Left ventricle myocardium superior (tissue), 1 donor: Measurements from ENCODE around the gene USP17L26. TPM values are rescaled to one million over a fixed set of nuclear protein-coding genes. Genes with fewer than 3 reads are reported as not detected.
"Not testable (repeated sequence)": the region's sequence is repeated elsewhere in the genome, so short reads cannot be mapped to it uniquely, and the experiment has no call there.

ENCODE experiments used
- ATAC-seq: fragments of 200-7000 bp; cut with Tn5 transposase; one replicate; pipeline ENCODE4 v1.9.1; 2020; ENCODE audit warnings: mild to moderate bottlenecking, moderate library complexity
- DNase-seq: peaks from one replicate; pipeline ENCODE4 v3.0.0-alpha.2; 2020
- intact Hi-C: fragments of 100-400 bp; cut with micrococcal nuclease; formaldehyde crosslinking; loops from one replicate; pipeline ENCODE4 v1.11.0; 2022
- long read RNA-seq: library from polyadenylated mRNA; unstranded; transcript quantifications from one replicate; pipeline ENCODE4 v2.0.0, GENCODE V29; 2021
- total RNA-seq: library from RNA; stranded (reverse); fragmentation: NEBNext Ultra II Directional; extraction: Animal tissue kit (Norgen Biotek cat#: 25700); gene quantifications from one replicate; pipeline ENCODE4 v1.2.1, GENCODE V29; 2021
- donor health status: DM: no; HTN: yes; CAD: no; lungs with severe emphysema.

The USP17L26 gene, protein sequence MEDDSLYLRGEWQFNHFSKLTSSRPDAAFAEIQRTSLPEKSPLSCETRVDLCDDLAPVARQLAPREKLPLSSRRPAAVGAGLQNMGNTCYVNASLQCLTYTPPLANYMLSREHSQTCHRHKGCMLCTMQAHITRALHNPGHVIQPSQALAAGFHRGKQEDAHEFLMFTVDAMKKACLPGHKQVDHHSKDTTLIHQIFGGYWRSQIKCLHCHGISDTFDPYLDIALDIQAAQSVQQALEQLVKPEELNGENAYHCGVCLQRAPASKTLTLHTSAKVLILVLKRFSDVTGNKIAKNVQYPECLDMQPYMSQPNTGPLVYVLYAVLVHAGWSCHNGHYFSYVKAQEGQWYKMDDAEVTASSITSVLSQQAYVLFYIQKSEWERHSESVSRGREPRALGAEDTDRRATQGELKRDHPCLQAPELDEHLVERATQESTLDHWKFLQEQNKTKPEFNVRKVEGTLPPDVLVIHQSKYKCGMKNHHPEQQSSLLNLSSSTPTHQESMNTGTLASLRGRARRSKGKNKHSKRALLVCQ
- total RNA-seq, result not detected
- long read RNA-seq, result 0 reads

DNA sequence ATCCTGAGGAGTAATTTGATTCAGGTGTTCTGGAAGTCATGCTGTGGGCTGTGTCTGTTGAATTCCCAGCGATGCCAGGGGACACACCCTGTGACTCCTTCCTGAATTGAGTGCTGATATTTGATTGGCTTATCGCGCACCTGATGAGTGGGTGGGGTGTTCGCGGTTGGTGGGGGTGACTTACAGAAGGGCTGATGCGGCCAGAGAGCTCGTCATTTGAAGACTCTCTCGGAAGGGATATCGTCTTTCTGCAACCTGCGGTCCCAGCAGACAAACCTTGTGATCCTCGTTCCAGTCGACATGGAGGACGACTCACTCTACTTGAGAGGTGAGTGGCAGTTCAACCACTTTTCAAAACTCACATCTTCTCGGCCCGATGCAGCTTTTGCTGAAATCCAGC lies at the start of gene USP17L26:
USP17L26 (plus strand) TSS at position 301 of the 400 bp plus-strand sequence; CDS start at position 301, 0 bp downstream.
- ATAC-seq, DNase-seq, intact Hi-C loops: not testable (repeated sequence)

DNA sequence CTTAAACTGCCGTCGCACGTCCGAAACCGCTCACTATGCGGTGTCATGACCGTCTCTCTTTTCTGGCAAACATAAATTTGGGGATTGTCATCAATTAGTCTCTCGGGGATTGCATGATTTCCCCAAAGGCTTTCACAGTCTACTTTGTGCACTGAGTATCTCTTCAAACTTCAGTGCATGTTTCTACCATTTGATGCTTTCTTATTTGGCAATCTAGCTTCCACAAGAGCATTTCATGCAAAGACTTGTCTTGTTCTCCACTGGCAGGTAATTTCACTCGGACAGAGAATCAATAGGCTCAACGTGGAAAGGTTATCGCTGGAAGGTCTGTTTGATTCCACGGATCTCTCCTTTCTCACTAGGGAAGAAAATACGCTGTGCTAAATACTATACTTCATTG lies 10.3 kb upstream of the USP17L26 start:
- DNase-seq, ATAC-seq, intact Hi-C loops: not testable (repeated sequence)

DNA sequence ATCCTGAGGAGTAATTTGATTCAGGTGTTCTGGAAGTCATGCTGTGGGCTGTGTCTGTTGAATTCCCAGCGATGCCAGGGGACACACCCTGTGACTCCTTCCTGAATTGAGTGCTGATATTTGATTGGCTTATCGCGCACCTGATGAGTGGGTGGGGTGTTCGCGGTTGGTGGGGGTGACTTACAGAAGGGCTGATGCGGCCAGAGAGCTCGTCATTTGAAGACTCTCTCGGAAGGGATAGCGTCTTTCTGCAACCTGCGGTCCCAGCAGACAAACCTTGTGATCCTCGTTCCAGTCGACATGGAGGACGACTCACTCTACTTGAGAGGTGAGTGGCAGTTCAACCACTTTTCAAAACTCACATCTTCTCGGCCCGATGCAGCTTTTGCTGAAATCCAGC lies 9.6 kb upstream of the USP17L26 start, which contains the start of gene USP17L24:
USP17L24 (plus strand) TSS at position 301 of the 400 bp plus-strand sequence; CDS start at position 301, 0 bp downstream.
- intact Hi-C loops, DNase-seq, ATAC-seq: not testable (repeated sequence)

DNA sequence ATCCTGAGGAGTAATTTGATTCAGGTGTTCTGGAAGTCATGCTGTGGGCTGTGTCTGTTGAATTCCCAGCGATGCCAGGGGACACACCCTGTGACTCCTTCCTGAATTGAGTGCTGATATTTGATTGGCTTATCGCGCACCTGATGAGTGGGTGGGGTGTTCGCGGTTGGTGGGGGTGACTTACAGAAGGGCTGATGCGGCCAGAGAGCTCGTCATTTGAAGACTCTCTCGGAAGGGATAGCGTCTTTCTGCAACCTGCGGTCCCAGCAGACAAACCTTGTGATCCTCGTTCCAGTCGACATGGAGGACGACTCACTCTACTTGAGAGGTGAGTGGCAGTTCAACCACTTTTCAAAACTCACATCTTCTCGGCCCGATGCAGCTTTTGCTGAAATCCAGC lies 4.8 kb upstream of the USP17L26 start, which contains the start of gene USP17L25:
USP17L25 (plus strand) TSS at position 301 of the 400 bp plus-strand sequence; CDS start at position 301, 0 bp downstream.
- DNase-seq, intact Hi-C loops, ATAC-seq: not testable (repeated sequence)

DNA sequence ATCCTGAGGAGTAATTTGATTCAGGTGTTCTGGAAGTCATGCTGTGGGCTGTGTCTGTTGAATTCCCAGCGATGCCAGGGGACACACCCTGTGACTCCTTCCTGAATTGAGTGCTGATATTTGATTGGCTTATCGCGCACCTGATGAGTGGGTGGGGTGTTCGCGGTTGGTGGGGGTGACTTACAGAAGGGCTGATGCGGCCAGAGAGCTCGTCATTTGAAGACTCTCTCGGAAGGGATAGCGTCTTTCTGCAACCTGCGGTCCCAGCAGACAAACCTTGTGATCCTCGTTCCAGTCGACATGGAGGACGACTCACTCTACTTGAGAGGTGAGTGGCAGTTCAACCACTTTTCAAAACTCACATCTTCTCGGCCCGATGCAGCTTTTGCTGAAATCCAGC lies 4.6 kb downstream of the USP17L26 start, which contains the start of gene USP17L5:
USP17L5 (plus strand) TSS at position 301 of the 400 bp plus-strand sequence; CDS start at position 301, 0 bp downstream.
- intact Hi-C loops, ATAC-seq, DNase-seq: not testable (repeated sequence)

DNA sequence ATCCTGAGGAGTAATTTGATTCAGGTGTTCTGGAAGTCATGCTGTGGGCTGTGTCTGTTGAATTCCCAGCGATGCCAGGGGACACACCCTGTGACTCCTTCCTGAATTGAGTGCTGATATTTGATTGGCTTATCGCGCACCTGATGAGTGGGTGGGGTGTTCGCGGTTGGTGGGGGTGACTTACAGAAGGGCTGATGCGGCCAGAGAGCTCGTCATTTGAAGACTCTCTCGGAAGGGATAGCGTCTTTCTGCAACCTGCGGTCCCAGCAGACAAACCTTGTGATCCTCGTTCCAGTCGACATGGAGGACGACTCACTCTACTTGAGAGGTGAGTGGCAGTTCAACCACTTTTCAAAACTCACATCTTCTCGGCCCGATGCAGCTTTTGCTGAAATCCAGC lies 9.4 kb downstream of the USP17L26 start, which contains the start of gene USP17L27:
USP17L27 (plus strand) TSS at position 301 of the 400 bp plus-strand sequence; CDS start at position 301, 0 bp downstream.
- ATAC-seq, DNase-seq, intact Hi-C loops: not testable (repeated sequence)

DNA sequence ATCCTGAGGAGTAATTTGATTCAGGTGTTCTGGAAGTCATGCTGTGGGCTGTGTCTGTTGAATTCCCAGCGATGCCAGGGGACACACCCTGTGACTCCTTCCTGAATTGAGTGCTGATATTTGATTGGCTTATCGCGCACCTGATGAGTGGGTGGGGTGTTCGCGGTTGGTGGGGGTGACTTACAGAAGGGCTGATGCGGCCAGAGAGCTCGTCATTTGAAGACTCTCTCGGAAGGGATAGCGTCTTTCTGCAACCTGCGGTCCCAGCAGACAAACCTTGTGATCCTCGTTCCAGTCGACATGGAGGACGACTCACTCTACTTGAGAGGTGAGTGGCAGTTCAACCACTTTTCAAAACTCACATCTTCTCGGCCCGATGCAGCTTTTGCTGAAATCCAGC lies 14.1 kb downstream of the USP17L26 start, which contains the start of gene USP17L28:
USP17L28 (plus strand) TSS at position 301 of the 400 bp plus-strand sequence; CDS start at position 301, 0 bp downstream.
- ATAC-seq, intact Hi-C loops: not testable (repeated sequence)

DNA sequence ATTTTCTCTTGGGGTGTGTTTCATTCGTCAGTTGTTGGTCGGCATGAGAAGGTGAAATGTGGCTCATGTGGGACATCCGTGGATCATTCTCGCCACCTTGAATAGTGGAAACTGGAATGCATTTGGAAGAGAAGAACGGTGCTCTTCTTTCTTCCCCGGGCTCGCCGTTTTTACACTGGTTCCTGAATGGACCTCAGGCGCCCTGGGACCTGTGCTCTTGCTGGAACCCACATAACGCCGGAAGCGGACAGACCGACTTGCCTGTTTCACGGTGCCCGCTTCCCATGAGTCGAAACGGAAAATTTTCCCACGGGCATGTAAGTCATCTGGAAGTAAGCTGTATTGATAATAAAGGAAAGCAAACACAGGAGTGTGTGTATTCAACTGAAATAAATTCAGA lies 16.4 kb downstream of the USP17L26 start:
- DNase-seq, ATAC-seq, intact Hi-C loops: not testable (repeated sequence)

More for the DNA sequence above, 14.1 kb downstream of the USP17L26 start, which contains the start of gene USP17L28:
- DNase-seq, result not testable (repeated sequence)

DNA sequence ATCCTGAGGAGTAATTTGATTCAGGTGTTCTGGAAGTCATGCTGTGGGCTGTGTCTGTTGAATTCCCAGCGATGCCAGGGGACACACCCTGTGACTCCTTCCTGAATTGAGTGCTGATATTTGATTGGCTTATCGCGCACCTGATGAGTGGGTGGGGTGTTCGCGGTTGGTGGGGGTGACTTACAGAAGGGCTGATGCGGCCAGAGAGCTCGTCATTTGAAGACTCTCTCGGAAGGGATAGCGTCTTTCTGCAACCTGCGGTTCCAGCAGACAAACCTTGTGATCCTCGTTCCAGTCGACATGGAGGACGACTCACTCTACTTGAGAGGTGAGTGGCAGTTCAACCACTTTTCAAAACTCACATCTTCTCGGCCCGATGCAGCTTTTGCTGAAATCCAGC lies 18.9 kb downstream of the USP17L26 start, which contains the start of gene USP17L29:
USP17L29 (plus strand) TSS at position 301 of the 400 bp plus-strand sequence; CDS start at position 301, 0 bp downstream.
- DNase-seq, intact Hi-C loops, ATAC-seq: not testable (repeated sequence)

DNA sequence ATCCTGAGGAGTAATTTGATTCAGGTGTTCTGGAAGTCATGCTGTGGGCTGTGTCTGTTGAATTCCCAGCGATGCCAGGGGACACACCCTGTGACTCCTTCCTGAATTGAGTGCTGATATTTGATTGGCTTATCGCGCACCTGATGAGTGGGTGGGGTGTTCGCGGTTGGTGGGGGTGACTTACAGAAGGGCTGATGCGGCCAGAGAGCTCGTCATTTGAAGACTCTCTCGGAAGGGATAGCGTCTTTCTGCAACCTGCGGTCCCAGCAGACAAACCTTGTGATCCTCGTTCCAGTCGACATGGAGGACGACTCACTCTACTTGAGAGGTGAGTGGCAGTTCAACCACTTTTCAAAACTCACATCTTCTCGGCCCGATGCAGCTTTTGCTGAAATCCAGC lies 28.4 kb downstream of the USP17L26 start, which contains the start of gene USP17L30:
USP17L30 (plus strand) TSS at position 301 of the 400 bp plus-strand sequence; CDS start at position 301, 0 bp downstream.
- ATAC-seq, intact Hi-C loops, DNase-seq: not testable (repeated sequence)

DNA sequence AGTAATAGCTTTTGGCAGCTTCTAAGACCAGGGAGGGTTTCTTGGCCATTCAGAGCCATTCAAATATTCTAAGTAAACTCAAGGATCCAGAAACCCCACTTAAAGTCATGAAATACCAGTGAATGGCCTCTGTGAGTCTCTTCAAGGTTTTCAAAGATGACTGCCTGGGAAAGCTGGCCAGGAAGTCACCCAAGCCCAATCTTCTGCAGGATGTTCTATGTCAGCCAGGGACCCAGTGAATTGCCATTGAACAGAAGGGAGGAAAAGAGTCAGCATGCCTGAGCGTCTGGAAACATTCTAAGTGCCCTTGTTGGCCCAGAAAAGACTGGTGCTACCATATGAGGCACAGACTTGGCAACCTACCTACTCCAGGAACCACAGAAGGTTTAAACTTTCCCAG lies 45.4 kb downstream of the USP17L26 start:
- DNase-seq, ATAC-seq, intact Hi-C loops: not testable (repeated sequence)

DNA sequence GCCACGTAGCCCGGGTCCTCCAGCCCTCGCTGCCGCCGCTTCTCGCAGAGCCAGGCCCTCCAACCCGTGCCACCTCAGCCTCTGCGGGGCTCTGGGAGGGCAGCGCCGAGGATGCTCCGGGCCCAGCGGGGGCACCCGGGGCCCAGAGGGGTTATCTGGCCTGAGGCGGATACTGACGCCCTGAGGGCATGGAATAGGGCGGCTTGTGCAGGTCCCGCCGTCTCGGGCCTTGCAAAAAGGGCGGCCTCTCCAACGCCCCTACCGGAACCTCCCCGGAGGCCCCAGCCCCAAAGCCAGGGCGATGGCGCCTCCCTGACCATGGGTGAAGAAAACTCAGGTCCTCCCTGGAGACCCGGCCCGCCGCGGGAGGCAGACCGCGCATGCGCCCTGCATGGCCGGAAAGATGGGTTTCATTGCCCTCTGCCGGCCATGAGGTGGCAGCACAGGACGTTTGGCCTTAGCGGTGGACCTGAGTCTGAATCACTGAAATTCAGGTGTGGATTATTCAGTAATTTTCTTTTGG lies 46.6 kb downstream of the USP17L26 start:
- DNase-seq, result peak; percentile 66
- ATAC-seq, intact Hi-C loops: not testable (repeated sequence)

DNA sequence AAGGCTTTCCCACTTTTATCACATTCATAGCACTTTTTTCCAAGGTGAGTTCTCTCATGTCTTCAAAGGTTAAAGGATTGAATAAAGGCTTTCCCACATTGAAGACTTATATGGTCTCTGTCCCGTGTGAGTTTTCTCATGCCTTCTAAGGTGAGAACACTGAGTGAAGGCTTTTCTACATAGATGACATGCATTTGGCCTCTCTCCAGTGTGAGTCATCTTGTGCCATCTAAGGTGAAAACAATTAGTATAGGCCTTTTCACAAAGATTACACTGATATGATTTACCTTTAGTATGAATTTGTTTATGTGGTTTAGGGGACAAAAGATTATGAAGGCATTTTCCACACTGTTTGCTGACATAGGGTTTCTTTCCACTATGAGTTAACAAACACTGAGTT lies 49.7 kb downstream of the USP17L26 start:
- ATAC-seq (no peak), DNase-seq (no peak)
- intact Hi-C loops, result no loop called here

Other genes with a start within 250 kb of the USP17L26 start
- gene FAM90A26, start 164.2 kb upstream of the USP17L26 start, total RNA-seq, result not detected
- not detected for gene USP17L10, start 124.0 kb upstream of the USP17L26 start, total RNA-seq
- gene USP17L11, start 119.3 kb upstream of the USP17L26 start, total RNA-seq, result not detected
- gene USP17L12, start 114.5 kb upstream of the USP17L26 start, total RNA-seq, result not detected
- not detected for gene USP17L13, start 109.8 kb upstream of the USP17L26 start, total RNA-seq
- gene USP17L15, start 100.3 kb upstream of the USP17L26 start, total RNA-seq, result not detected
- not detected for gene USP17L17, start 90.8 kb upstream of the USP17L26 start, total RNA-seq
- not detected for gene USP17L18, start 86.0 kb upstream of the USP17L26 start, total RNA-seq
- gene USP17L19, start 81.3 kb upstream of the USP17L26 start, total RNA-seq, result not detected
- not detected for gene USP17L20, start 76.5 kb upstream of the USP17L26 start, total RNA-seq
- gene USP17L21, start 71.8 kb upstream of the USP17L26 start, total RNA-seq, result not detected
- gene USP17L22, start 67.0 kb upstream of the USP17L26 start, total RNA-seq, result not detected
- not detected for gene USP17L24, start 9.5 kb upstream of the USP17L26 start, total RNA-seq
- gene USP17L25, start 4.7 kb upstream of the USP17L26 start, total RNA-seq, result not detected
- gene USP17L5, start 4.7 kb downstream of the USP17L26 start, total RNA-seq, result not detected
- not detected for gene USP17L27, start 9.5 kb downstream of the USP17L26 start, total RNA-seq
- not detected for gene USP17L28, start 14.2 kb downstream of the USP17L26 start, total RNA-seq
- not detected for gene USP17L29, start 19.0 kb downstream of the USP17L26 start, total RNA-seq
- gene USP17L30, start 28.5 kb downstream of the USP17L26 start, total RNA-seq, result not detected
- gene DEFB131A, start 109.8 kb downstream of the USP17L26 start, total RNA-seq, result not detected